Measurements from ENCODE around the gene C5orf58.

The C5orf58 gene

DNA sequence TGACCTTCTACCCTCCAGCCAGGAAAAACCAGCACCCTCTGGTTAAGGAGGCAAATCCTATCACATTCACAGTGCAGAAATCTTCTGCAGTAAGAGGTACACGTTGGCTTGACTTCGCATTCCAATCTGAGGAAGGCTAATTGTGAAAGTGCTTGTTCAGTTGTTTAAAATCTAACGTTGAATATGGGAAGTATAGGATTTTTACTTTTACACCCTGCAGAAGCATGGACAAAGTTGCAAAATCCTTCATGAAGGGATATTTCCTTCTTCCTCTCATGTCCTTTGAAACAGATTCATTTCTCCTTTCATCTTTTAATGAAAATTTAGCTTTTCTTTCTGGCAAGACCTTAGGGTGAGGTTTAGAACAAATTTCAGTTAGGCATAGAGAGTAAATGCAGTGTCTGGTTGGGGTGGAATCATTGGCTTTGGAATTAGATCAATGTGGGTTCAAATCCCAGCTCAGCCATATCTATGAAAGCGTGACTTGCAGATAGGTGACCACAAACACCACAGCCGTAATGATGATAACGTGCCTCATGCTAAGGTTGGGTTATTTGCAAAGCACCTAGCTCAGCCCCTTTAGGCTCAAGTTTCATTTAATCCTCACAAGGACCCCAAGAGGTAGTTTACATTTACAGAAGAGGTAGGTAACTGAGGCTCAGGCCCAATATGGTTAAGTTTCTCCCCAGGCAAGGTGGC, 42.2 kb upstream of the C5orf58 start:
- Histone ChIP-seq H3K4me3 (replicated peaks; ENCODE audit: low read depth, low read length) (no peak overlapping the region), H3K36me3 (ENCODE audit: control insufficient read depth, insufficient read depth, low read length) (no peaks in the 10 kb centered on the region), H3K27me3 (replicated peaks; ENCODE audit: control insufficient read depth, insufficient read depth, low read length) (no peaks in the 10 kb centered on the region; the same call in none of the 2 replicates)
- no peak for TF ChIP-seq CTCF (IDR thresholded peaks at IDR 0.05; ENCODE audit: insufficient read depth, low read length, poor library complexity, severe bottlenecking)
- DNase-seq (ENCODE audit: extremely low read depth, insufficient read length): no peak

DNA sequence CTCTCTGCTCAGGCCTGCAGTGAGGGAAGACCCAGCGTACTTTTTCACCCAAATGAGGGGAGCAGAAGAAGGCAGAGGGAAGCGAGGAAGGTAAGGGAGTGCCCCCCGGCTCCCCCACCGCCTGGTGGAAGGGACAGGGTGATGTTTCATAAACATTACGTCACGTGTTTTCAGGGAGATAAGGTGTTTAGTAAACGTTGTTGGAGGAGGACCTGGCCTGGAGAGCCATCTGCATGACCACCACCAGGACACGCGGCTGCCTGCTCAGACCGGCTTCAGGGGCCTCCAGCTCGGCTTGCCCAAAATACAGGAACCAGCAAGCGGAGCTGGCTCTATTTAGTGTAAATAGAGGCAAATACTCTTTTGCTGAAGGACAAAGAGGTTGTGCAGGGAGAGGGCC, 40.0 kb upstream of the C5orf58 start:
- no peaks in the 10 kb centered on the region for H3K27me3 ChIP-seq (replicated peaks; ENCODE audit: control insufficient read depth, insufficient read depth, low read length)
- H3K4me3 ChIP-seq (replicated peaks; ENCODE audit: low read depth, low read length): no peak overlapping the region
- no peak for TF ChIP-seq CTCF (IDR thresholded peaks at IDR 0.05; ENCODE audit: insufficient read depth, low read length, poor library complexity, severe bottlenecking)
- H3K36me3 ChIP-seq (ENCODE audit: control insufficient read depth, insufficient read depth, low read length): no peaks in the 10 kb centered on the region
- DNase-seq (ENCODE audit: extremely low read depth, insufficient read length): no peak

DNA sequence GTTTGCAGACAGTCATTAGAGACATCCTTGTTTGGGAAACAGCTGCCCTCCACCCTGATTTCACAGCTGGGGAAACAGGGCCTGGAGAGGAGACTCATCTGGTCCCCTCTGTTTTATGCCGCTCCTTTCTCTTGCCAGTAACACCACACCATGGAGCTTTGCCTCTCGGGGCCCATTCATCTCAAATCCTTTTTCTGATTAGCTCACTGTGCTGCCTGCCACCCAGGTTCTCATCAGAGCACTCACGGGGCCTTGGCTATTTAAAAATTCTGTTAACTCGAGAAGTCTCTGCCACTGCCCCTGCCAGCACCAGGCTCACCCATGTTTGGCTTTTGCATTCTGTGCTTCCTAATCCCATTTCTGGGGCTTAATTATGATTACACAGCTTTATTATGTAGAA, 36.8 kb upstream of the C5orf58 start:
- Histone ChIP-seq H3K36me3 (ENCODE audit: control insufficient read depth, insufficient read depth, low read length) (no peaks in the 10 kb centered on the region), H3K4me3 (replicated peaks; ENCODE audit: low read depth, low read length) (no peak overlapping the region), H3K27me3 (replicated peaks; ENCODE audit: control insufficient read depth, insufficient read depth, low read length) (no peaks in the 10 kb centered on the region; the same call in none of the 2 replicates)
- TF ChIP-seq CTCF (IDR thresholded peaks at IDR 0.05; ENCODE audit: insufficient read depth, low read length, poor library complexity, severe bottlenecking): no peak
- no peak for DNase-seq (ENCODE audit: extremely low read depth, insufficient read length)

DNA sequence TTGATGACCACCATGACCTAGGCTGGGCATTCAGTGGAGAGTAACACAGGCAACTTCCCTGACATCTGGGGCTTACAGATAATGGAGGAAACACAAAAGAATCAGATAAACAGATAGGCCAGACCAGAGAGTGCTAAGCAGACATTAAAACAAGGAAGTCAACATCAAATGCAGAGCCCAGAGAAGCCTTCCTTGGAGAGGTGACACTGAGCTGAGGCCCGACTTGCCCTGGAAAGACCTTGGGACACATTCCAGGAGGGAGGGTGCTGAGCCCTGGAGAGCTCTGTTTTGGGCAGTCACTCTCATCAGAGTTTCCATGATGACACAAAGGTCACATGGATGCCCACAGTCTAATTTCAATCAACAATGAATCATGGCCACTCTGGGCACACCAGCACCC, 31.9 kb upstream of the C5orf58 start:
- Histone ChIP-seq H3K4me3 (replicated peaks; ENCODE audit: low read depth, low read length) (no peak overlapping the region), H3K27me3 (replicated peaks; ENCODE audit: control insufficient read depth, insufficient read depth, low read length) (peaks cover under 1% of the 10 kb centered on the region), H3K36me3 (ENCODE audit: control insufficient read depth, insufficient read depth, low read length) (no peaks in the 10 kb centered on the region)
- DNase-seq (ENCODE audit: extremely low read depth, insufficient read length): no peak
- TF ChIP-seq CTCF (IDR thresholded peaks at IDR 0.05; ENCODE audit: insufficient read depth, low read length, poor library complexity, severe bottlenecking): no peak

DNA sequence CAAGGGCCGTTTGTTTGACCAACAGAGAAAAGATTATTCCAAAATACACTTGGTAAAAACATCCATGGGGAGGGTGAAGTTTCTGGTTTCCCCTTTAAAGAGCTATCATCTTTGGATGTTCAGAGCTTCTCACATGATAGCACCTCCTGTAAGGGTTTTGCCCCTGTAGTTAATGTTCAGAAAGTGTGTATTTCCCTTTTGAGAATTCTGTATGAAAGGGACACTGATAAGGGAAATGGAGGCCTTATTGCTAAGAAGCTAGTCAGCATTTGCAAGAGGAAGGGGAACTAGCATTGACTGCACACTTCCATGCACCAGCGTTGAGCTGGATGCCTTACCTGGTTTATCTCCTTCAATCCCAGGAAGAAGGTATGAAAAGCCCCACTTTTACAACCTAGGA, 31.5 kb upstream of the C5orf58 start:
- no peak for TF ChIP-seq CTCF (IDR thresholded peaks at IDR 0.05; ENCODE audit: insufficient read depth, low read length, poor library complexity, severe bottlenecking)
- Histone ChIP-seq H3K27me3 (replicated peaks; ENCODE audit: control insufficient read depth, insufficient read depth, low read length) (peaks cover 1% of the 10 kb centered on the region), H3K36me3 (ENCODE audit: control insufficient read depth, insufficient read depth, low read length) (no peaks in the 10 kb centered on the region), H3K4me3 (replicated peaks; ENCODE audit: low read depth, low read length) (no peak overlapping the region)
- DNase-seq (ENCODE audit: extremely low read depth, insufficient read length): no peak

- DNase-seq (ENCODE audit: extremely low read depth, insufficient read length): no peak
- TF ChIP-seq CTCF (IDR thresholded peaks at IDR 0.05; ENCODE audit: insufficient read depth, low read length, poor library complexity, severe bottlenecking): no peak
- H3K36me3 ChIP-seq (ENCODE audit: control insufficient read depth, insufficient read depth, low read length): no peaks in the 10 kb centered on the region
- peaks cover 1% of the 10 kb centered on the region for H3K27me3 ChIP-seq (replicated peaks; ENCODE audit: control insufficient read depth, insufficient read depth, low read length)
- no peak overlapping the region for H3K4me3 ChIP-seq (replicated peaks; ENCODE audit: low read depth, low read length)
Measured at GRCh38 chr5:170202117-170202516, 30.7 kb upstream of the C5orf58 start.
